Heart right ventricle (tissue), 16 donors: ENCODE data around the gene DHCR7. TPM values are rescaled to one million over a fixed set of nuclear protein-coding genes. Genes with fewer than 3 reads are reported as not detected.

ENCODE experiments used
- ATAC-seq, 8 donors: fragments of 200-7000 bp; cut with Tn5 transposase; one replicate each; pipeline ENCODE4 v1.9.1; 2020; ENCODE audit warnings: mild to moderate bottlenecking in 8 of 8, moderate library complexity in 8 of 8, moderate number of reproducible peaks in 1 of 8
- DNase-seq, 2 donors: peaks; one replicate each; pipeline ENCODE4 v3.0.0-alpha.2; 2020
- H3K27ac ChIP-seq, 10 donors: fragments of 200-600 bp; sonication (generic) in 2 of 10; one replicate each; pipeline versions ENCODE4 v1.5.0 to v1.8.0; 2020 to 2022; ENCODE audit warnings: mild to moderate bottlenecking in 3 of 10
- H3K27me3 ChIP-seq, 7 donors: fragments of 200-600 bp; one replicate each; pipeline ENCODE4 v1.8.0; 2021 to 2022; ENCODE audit warnings: mild to moderate bottlenecking in 2 of 7
- H3K36me3 ChIP-seq, 9 donors: fragments of 200-600 bp; sonication (generic) in 1 of 9; one replicate each; pipeline versions ENCODE4 v1.5.0 to v1.8.0; 2020 to 2022; ENCODE audit warnings: mild to moderate bottlenecking in 2 of 9
- H3K4me1 ChIP-seq, 9 donors: fragments of 200-600 bp; sonication (generic) in 1 of 9; one replicate each; pipeline versions ENCODE4 v1.5.0 to v1.8.0; 2020 to 2022; ENCODE audit warnings: mild to moderate bottlenecking in 4 of 9
- H3K4me3 ChIP-seq, 10 donors: fragments of 200-600 bp; sonication (generic) in 2 of 10; one replicate each; pipeline versions ENCODE4 v1.5.0 to v1.8.0; 2020 to 2022; ENCODE audit warnings: mild to moderate bottlenecking in 7 of 10, moderate library complexity in 2 of 10
- H3K9me3 ChIP-seq, 11 donors: fragments of 200-600 bp in 10 of 11; sonication (generic) in 2 of 11; one replicate each; pipeline versions ENCODE4 v1.5.0 to v1.8.0; 2013 to 2022; ENCODE audit warnings: mild to moderate bottlenecking in 2 of 11, control low read depth in 1 of 11, moderate library complexity in 1 of 11
- CTCF ChIP-seq, 9 donors: fragments of 200-600 bp; sonication (generic) in 2 of 9; IDR thresholded peaks; one replicate each; pipeline versions ENCODE4 v1.5.0 to v1.8.0; 2021 to 2022; ENCODE audit warnings: antibody characterized with exemption in 9 of 9, mild to moderate bottlenecking in 5 of 9, moderate library complexity in 1 of 9
- WGBS, 2 donors: extraction: QIAGEN DNeasy Blood & Tissue Kit; methylation state at CpG; one replicate each; pipeline ENCODE4 v1.1.7; 2013; ENCODE audit warnings: inconsistent platforms in 1 of 2; 5-methylcytosine and 5-hydroxymethylcytosine counted together
- intact Hi-C, 10 donors: fragments of 100-400 bp; cut with DNase I; formaldehyde crosslinking; loops; one replicate each; pipeline versions ENCODE4 v1.11.1 to v1.14.2; 2022
- polyA plus RNA-seq, 2 donors: library from polyadenylated mRNA; stranded (reverse); fragments of 200-250 nt; gene quantifications; one replicate each; pipeline ENCODE4 v1.2.3, GENCODE V29; 2013
- total RNA-seq, 10 donors: library from RNA; stranded (reverse); fragmentation: NEBNext Ultra II Directional in 3 of 10; extraction: Animal tissue kit (Norgen Biotek cat#: 25700) in 3 of 10; gene quantifications; one replicate each; pipeline versions ENCODE4 v1.2.1 to v1.2.4, GENCODE V29; 2021 to 2023
- donor health status: Arrhythmogenic right ventricular cardiomyopathy.
- donor health status: ischemic (EF 13 %, LVEDD 7.1; RV severe dilation, severe dysfunction).
- donor health status: healthy with polysubstance abuse.
- donor health status: DM: no; HTN: yes; CAD: no.
- donor health status: DM: no; HTN: no; CAD: no.
- donor health status: ischemic (EF 25% LVEDD 6.9; RV normal size, moderate dysfunction).
- donor health status: ischemic (EF 25% LVEDD 5.7; RV mildly dilated, moderate dysfunction).
- donor health status: healthy.
- donor health status: DM: yes; HTN: yes; CAD: no.
- donor health status: Ischemic cardiomyopathy.
- donor health status: ischemic (EF 35%, LVEDD 5.7; RV mildly dilated, moderate dysfunction).
- donor health status: nonischemic (EF 11% LVEDD 7.7; RV severe dilation, severe dysfunction).
- donor health status: DM: yes; HTN: yes; CAD: no.
- donor health status: PGD.
- donor health status: ischemic (EF 29% LVEDD 5.4; RV normal size, mild dysfunction).
- donor health status: nonischemic (EF 23%, LVEDD 6.1; RV moderate dilation, normal function).

Gene DHCR7
- total and polyA plus RNA-seq, 12 donors, result 13.5 to 49.6 (median 28.1) TPM

GRCh38 chr11:71447791-71448256 is 369 bp downstream of the DHCR7 start:
- WGBS, 2 donors, result 2% methylated on average over 23 to 31 of the region's 31 CpGs
- intact Hi-C loops, result no loop called here

GRCh38 chr11:71446942-71447688 is 1.1 kb downstream of the DHCR7 start:
- Histone ChIP-seq H3K4me3 (peak overlapping the region in 8 of 10 donors; percentile 47 to 86 (median 72)), H3K36me3 (peaks cover 0 to 31% (median 0%) of the 10 kb centered on the region in 9 donors), H3K27me3 (no peaks in the 10 kb centered on the region), H3K9me3 (peaks cover 0 to 12% (median 0%) of the 10 kb centered on the region in 11 donors), H3K27ac (peak overlapping the region in 3 of 10 donors; percentile 66 to 82 (median 67)), H3K4me1 (peaks cover 4 to 41% (median 18%) of the 10 kb centered on the region in 9 donors)
- ATAC-seq (no peak), DNase-seq (no peak)
- no peak for TF ChIP-seq CTCF (IDR thresholded peaks at IDR 0.05)
- intact Hi-C loops, result no loop called here
- WGBS, 2 donors, result 52 to 58% methylated on average over 9 of the region's 9 CpGs

More at GRCh38 chr11:71447791-71448256, 369 bp downstream of the DHCR7 start:
- no peaks in the 10 kb centered on the region for H3K27me3 ChIP-seq
- H3K4me3 ChIP-seq, result peak overlapping the region; percentile 26 to 86 (median 72)
- TF ChIP-seq CTCF (IDR thresholded peaks at IDR 0.05), result no peak
- ATAC-seq (peak; percentile 7 to 48 (median 16)), DNase-seq (no peak)
- peaks cover 0 to 12% (median 0%) of the 10 kb centered on the region in 11 donors for H3K9me3 ChIP-seq
- peak overlapping the region in 9 of 10 donors; percentile 40 to 82 (median 66) for H3K27ac ChIP-seq
- H3K4me1 ChIP-seq, result peaks cover 4 to 47% (median 22%) of the 10 kb centered on the region in 9 donors
- H3K36me3 ChIP-seq, result peaks cover 0 to 30% (median 0%) of the 10 kb centered on the region in 9 donors

- Histone ChIP-seq H3K27me3 (no peaks in the 10 kb centered on the region), H3K27ac (no peak overlapping the region), H3K9me3 (peaks cover 0 to 12% (median 0%) of the 10 kb centered on the region in 11 donors), H3K4me1 (peaks cover 4 to 31% (median 15%) of the 10 kb centered on the region in 9 donors), H3K36me3 (peaks cover 0 to 40% (median 2%) of the 10 kb centered on the region in 9 donors), H3K4me3 (no peak overlapping the region)
- TF ChIP-seq CTCF (IDR thresholded peaks at IDR 0.05), result no peak
- no peak for DNase-seq
- intact Hi-C loops, result no loop called here
- WGBS, 2 donors, result 92 to 95% methylated on average over 1 of the region's 1 CpG
- ATAC-seq, result no peak
These were observed 2.0 kb downstream of the DHCR7 start for GRCh38 chr11:71446150-71446549.

- no peak for DNase-seq
- intact Hi-C loops, result no loop called here
- peaks cover 4 to 24% (median 15%) of the 10 kb centered on the region in 9 donors for H3K4me1 ChIP-seq
- no peak for TF ChIP-seq CTCF (IDR thresholded peaks at IDR 0.05)
- H3K9me3 ChIP-seq, result peaks cover 0 to 12% (median 0%) of the 10 kb centered on the region in 11 donors
- H3K4me3 ChIP-seq, result no peak overlapping the region
- no peaks in the 10 kb centered on the region for H3K27me3 ChIP-seq
- no peak overlapping the region for H3K27ac ChIP-seq
- ATAC-seq, result no peak
- WGBS, 2 donors, result 97 to 98% methylated on average over 6 of the region's 6 CpGs
- peaks cover 0 to 51% (median 6%) of the 10 kb centered on the region in 9 donors for H3K36me3 ChIP-seq
These were observed 3.4 kb downstream of the DHCR7 start for GRCh38 chr11:71444811-71445210.
